ENCODE data around the gene TYMP. TPM values are rescaled to one million over a fixed set of nuclear protein-coding genes. Genes with fewer than 3 reads are reported as not detected.

The TYMP gene
- total and polyA plus RNA-seq, 3 donors from 2014 or later: 12.5 to 25.9 (median 15.4) TPM

GRCh38 chr22:50518606-50519005, 11.2 kb downstream of the TYMP start:
- Histone ChIP-seq H3K9me3 (no peaks in the 10 kb centered on the region), H3K4me1 (no peaks in the 10 kb centered on the region), H3K27me3 (no peaks in the 10 kb centered on the region), H3K27ac (no peak overlapping the region), H3K4me3 (no peak overlapping the region), H3K36me3 (ENCODE audit: low read depth, missing control alignments) (no peaks in the 10 kb centered on the region)
- DNase-seq: no peak
- 90 to 96% methylated on average over 2 to 7 of the region's 7 CpGs for WGBS, 2 donors
- TF ChIP-seq POLR2A (IDR thresholded peaks at IDR 0.05): no peak
- TF ChIP-seq CTCF (IDR thresholded peaks at IDR 0.05): no peak
- intact Hi-C loops (cut with DNase I; ENCODE audit: low total_unique reads): no loop called here

- intact Hi-C loops (cut with DNase I; ENCODE audit: low total_unique reads): no loop called here
- no peak overlapping the region for H3K27ac ChIP-seq
- no peak for DNase-seq
- H3K4me1 ChIP-seq: no peaks in the 10 kb centered on the region
- no peaks in the 10 kb centered on the region for H3K27me3 ChIP-seq
- 83 to 91% methylated on average over 15 to 20 of the region's 20 CpGs for WGBS, 2 donors
- no peaks in the 10 kb centered on the region for H3K36me3 ChIP-seq (ENCODE audit: low read depth, missing control alignments)
- H3K4me3 ChIP-seq: no peak overlapping the region
- no peak for TF ChIP-seq CTCF (IDR thresholded peaks at IDR 0.05)
- TF ChIP-seq POLR2A (IDR thresholded peaks at IDR 0.05): no peak
- H3K9me3 ChIP-seq: no peaks in the 10 kb centered on the region
These were observed 12.1 kb downstream of the TYMP start for GRCh38 chr22:50517495-50518260.

GRCh38 chr22:50516891-50517290, 12.9 kb downstream of the TYMP start:
- H3K4me1 ChIP-seq: no peaks in the 10 kb centered on the region
- no peak overlapping the region for H3K27ac ChIP-seq
- 82 to 83% methylated on average over 15 to 16 of the region's 16 CpGs for WGBS, 2 donors
- H3K27me3 ChIP-seq: no peaks in the 10 kb centered on the region
- TF ChIP-seq POLR2A (IDR thresholded peaks at IDR 0.05) (no peak), CTCF (IDR thresholded peaks at IDR 0.05) (no peak)
- no peak for DNase-seq
- intact Hi-C loops (cut with DNase I; ENCODE audit: low total_unique reads): no loop called here
- H3K9me3 ChIP-seq: no peaks in the 10 kb centered on the region
- no peaks in the 10 kb centered on the region for H3K36me3 ChIP-seq (ENCODE audit: low read depth, missing control alignments)
- no peak overlapping the region for H3K4me3 ChIP-seq

- H3K4me1 ChIP-seq: no peaks in the 10 kb centered on the region
- TF ChIP-seq POLR2A (IDR thresholded peaks at IDR 0.05): no peak
- TF ChIP-seq CTCF (IDR thresholded peaks at IDR 0.05): no peak
- intact Hi-C loops (cut with DNase I; ENCODE audit: low total_unique reads): no loop called here
- H3K27ac ChIP-seq: no peak overlapping the region
- no peaks in the 10 kb centered on the region for H3K9me3 ChIP-seq
- H3K27me3 ChIP-seq: no peaks in the 10 kb centered on the region
- 95% methylated on average over 7 to 8 of the region's 8 CpGs for WGBS, 2 donors
- no peaks in the 10 kb centered on the region for H3K36me3 ChIP-seq (ENCODE audit: low read depth, missing control alignments)
- no peak for DNase-seq
- H3K4me3 ChIP-seq: no peak overlapping the region
These were observed 13.7 kb downstream of the TYMP start for GRCh38 chr22:50516068-50516467.

GRCh38 chr22:50513175-50513574, 16.6 kb downstream of the TYMP start:
- intact Hi-C loops (cut with DNase I; ENCODE audit: low total_unique reads): no loop called here
- Histone ChIP-seq H3K4me1 (no peaks in the 10 kb centered on the region), H3K9me3 (no peaks in the 10 kb centered on the region), H3K4me3 (no peak overlapping the region), H3K27me3 (no peaks in the 10 kb centered on the region), H3K36me3 (ENCODE audit: low read depth, missing control alignments) (no peaks in the 10 kb centered on the region), H3K27ac (no peak overlapping the region)
- DNase-seq: no peak
- TF ChIP-seq POLR2A (IDR thresholded peaks at IDR 0.05) (no peak), CTCF (IDR thresholded peaks at IDR 0.05) (no peak)
- WGBS, 2 donors: 92 to 99% methylated on average over 15 of the region's 15 CpGs

All from testis (tissue), 3 donors.